Thymus (tissue), 11 donors: Measurements from ENCODE around the gene PTPRT. TPM values are rescaled to one million over a fixed set of nuclear protein-coding genes. Genes with fewer than 3 reads are reported as not detected.

Experiments used
- DNase-seq, 9 donors: peaks; one replicate each; pipeline ENCODE4 v3.0.0-alpha.2; 2013; ENCODE audit warnings: low spot score in 9 of 9, low read depth in 6 of 9, missing footprints in 1 of 9
- H3K27ac ChIP-seq, 2 donors: one replicate each; pipeline ENCODE4 v1.5.1; 2013; ENCODE audit warnings: control low read depth in 1 of 2, low read depth in 1 of 2, low read length in 1 of 2, mild to moderate bottlenecking in 1 of 2, moderate library complexity in 1 of 2
- H3K27me3 ChIP-seq, 2 donors: one replicate each; pipeline ENCODE4 v1.5.1; 2013; ENCODE audit warnings: low read length in 1 of 2; ENCODE audit not compliant: control insufficient read depth in 2 of 2, insufficient read depth in 1 of 2
- H3K36me3 ChIP-seq, 2 donors: one replicate each; pipeline ENCODE4 v1.5.1; 2013; ENCODE audit warnings: low read length in 1 of 2, mild to moderate bottlenecking in 1 of 2, moderate library complexity in 1 of 2; ENCODE audit not compliant: control insufficient read depth in 2 of 2, insufficient read depth in 2 of 2
- H3K4me1 ChIP-seq, 2 donors: one replicate each; pipeline ENCODE4 v1.5.1; 2013; ENCODE audit warnings: low read length in 2 of 2; ENCODE audit not compliant: control insufficient read depth in 2 of 2, insufficient read depth in 2 of 2
- H3K4me3 ChIP-seq, 2 donors: one replicate each; pipeline ENCODE4 v1.5.1; 2013; ENCODE audit warnings: low read length in 2 of 2, control low read depth in 1 of 2, mild to moderate bottlenecking in 1 of 2
- H3K9me3 ChIP-seq, 2 donors: one replicate each; pipeline ENCODE4 v1.5.1; 2013; ENCODE audit warnings: low read length in 1 of 2, mild to moderate bottlenecking in 1 of 2; ENCODE audit not compliant: control insufficient read depth in 2 of 2, insufficient read depth in 1 of 2
- WGBS: extraction: QIAGEN DNeasy Blood & Tissue Kit; methylation state at CpG from one replicate; pipeline ENCODE4 v1.1.7; 2013; 5-methylcytosine and 5-hydroxymethylcytosine counted together
- polyA plus RNA-seq: library from polyadenylated mRNA; stranded (reverse); fragments of 200-250 nt; gene quantifications from one replicate; pipeline ENCODE4 v1.2.3, GENCODE V29; 2013
- total RNA-seq: library from RNA; stranded (reverse); fragments of 120-200 nt; gene quantifications from one replicate; pipeline ENCODE4 v1.2.4, GENCODE V29; 2013
- donor health status: healthy.

PTPRT gene
- total and polyA plus RNA-seq, 2 donors: 2.4 to 4.5 TPM

DNA sequence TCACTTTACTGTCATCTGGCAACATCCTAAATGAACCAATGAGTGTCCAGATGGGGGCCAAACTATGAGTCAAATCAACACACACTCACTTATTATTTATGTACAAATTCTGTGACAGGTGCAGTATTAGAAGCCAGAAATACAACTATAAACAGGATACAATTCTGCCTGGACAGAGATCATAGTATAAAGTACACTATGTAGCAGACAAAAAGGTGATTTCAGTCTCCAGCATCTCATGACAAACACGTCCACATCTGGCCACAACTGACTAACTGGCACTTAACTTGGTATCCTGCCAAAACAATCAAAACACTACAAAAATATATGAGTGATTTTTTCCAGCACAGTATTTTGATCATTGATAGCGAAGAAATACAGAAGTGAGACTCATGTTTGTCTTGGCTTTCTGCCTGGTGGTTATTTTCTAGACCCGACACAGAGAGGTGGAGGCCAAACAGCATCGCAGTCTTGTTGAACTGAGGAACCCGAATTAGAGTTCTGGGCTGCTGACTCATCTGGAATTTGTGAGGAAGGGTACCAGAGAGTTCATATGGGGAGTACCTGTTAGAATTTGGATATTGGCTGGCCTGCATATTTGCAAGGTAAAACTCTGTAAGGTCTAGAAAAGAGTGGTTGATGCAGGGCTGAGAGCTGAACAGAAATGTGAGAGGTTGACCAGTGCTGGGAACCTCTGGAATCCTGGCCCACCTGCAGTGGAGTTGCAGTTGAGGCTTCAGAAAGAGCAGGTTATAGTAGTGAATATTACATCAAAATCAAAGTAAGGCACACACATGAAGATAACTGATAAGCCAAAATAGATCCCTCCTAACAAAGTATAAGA lies 475.2 kb downstream of the PTPRT start:
- WGBS: 72% methylated on average over 5 of the region's 5 CpGs
- peaks cover 2 to 13% of the 10 kb centered on the region in 2 donors for H3K9me3 ChIP-seq
- DNase-seq: no peak
- no peaks in the 10 kb centered on the region for H3K27me3 ChIP-seq
- H3K4me3 ChIP-seq: no peak overlapping the region
- H3K27ac ChIP-seq: no peak overlapping the region
- no peaks in the 10 kb centered on the region for H3K36me3 ChIP-seq
- H3K4me1 ChIP-seq: no peaks in the 10 kb centered on the region

DNA sequence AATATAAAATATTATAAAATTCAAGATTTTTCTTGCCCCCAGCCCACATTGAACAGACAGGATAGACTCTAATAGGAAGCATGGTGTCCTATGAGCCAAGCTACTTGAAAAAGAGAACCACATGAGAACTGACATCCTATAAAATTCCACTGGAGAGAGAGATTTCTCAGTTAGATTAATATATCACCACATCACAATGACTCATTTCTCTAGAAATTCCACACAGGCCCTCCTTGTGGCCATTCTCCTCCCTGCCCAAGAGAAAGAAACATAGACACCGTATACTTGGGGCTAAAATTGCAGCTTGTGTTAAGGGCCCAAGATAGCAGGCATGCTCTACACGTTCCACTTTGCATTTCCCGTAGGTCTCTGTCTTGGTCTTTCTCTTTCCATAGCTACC lies 481.4 kb downstream of the PTPRT start:
- Histone ChIP-seq H3K4me3 (no peak overlapping the region), H3K27me3 (no peaks in the 10 kb centered on the region), H3K27ac (no peak overlapping the region), H3K9me3 (peaks cover 2 to 13% of the 10 kb centered on the region in 2 donors), H3K4me1 (no peaks in the 10 kb centered on the region), H3K36me3 (no peaks in the 10 kb centered on the region)
- no peak for DNase-seq
- 95% methylated on average over 3 of the region's 3 CpGs for WGBS

- 75% methylated on average over 1 of the region's 1 CpG for WGBS
These were observed 482.9 kb downstream of the PTPRT start for GRCh38 chr20:42706759-42707158.

GRCh38 chr20:42705550-42705949 lies 484.2 kb downstream of the PTPRT start:
- Histone ChIP-seq H3K27ac (no peak overlapping the region), H3K9me3 (peaks cover 1 to 6% of the 10 kb centered on the region in 2 donors), H3K36me3 (no peaks in the 10 kb centered on the region), H3K4me1 (no peaks in the 10 kb centered on the region), H3K4me3 (no peak overlapping the region), H3K27me3 (no peaks in the 10 kb centered on the region)
- no peak for DNase-seq

More at GRCh38 chr20:42706759-42707158, 482.9 kb downstream of the PTPRT start:
- peak in 1 of 9 donors; percentile 2 for DNase-seq
- Histone ChIP-seq H3K27ac (no peak overlapping the region), H3K9me3 (peaks cover 2 to 13% of the 10 kb centered on the region in 2 donors), H3K27me3 (no peaks in the 10 kb centered on the region), H3K36me3 (no peaks in the 10 kb centered on the region), H3K4me1 (no peaks in the 10 kb centered on the region), H3K4me3 (no peak overlapping the region)

DNA sequence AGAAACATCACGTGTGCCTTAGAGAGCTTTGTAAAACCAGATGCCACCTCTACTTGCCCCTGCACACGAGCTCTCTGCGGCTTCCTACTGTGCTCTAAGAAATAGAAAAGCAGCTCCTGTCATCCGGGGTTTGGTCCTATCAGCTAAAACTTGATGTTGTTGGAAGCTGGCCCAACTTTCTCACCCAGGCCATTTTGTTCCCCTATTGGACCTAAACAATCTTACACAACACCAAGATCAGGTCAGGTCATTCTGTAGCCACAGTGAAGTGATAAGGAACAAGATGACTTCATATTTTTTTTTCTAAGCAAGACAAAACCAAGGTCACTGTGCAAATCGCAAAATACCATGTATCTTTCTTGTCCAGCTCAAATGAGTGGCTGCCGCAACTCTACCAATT lies 486.0 kb downstream of the PTPRT start:
- Histone ChIP-seq H3K36me3 (no peaks in the 10 kb centered on the region), H3K27ac (no peak overlapping the region), H3K27me3 (no peaks in the 10 kb centered on the region), H3K9me3 (no peaks in the 10 kb centered on the region), H3K4me3 (no peak overlapping the region), H3K4me1 (no peaks in the 10 kb centered on the region)
- 94% methylated on average over 6 of the region's 6 CpGs for WGBS
- no peak for DNase-seq

- Histone ChIP-seq H3K27me3 (no peaks in the 10 kb centered on the region), H3K4me1 (no peaks in the 10 kb centered on the region), H3K27ac (no peak overlapping the region), H3K4me3 (no peak overlapping the region), H3K9me3 (no peaks in the 10 kb centered on the region), H3K36me3 (no peaks in the 10 kb centered on the region)
- no peak for DNase-seq
- 75% methylated on average over 4 of the region's 4 CpGs for WGBS
These were observed 487.8 kb downstream of the PTPRT start for GRCh38 chr20:42701948-42702347.

DNA sequence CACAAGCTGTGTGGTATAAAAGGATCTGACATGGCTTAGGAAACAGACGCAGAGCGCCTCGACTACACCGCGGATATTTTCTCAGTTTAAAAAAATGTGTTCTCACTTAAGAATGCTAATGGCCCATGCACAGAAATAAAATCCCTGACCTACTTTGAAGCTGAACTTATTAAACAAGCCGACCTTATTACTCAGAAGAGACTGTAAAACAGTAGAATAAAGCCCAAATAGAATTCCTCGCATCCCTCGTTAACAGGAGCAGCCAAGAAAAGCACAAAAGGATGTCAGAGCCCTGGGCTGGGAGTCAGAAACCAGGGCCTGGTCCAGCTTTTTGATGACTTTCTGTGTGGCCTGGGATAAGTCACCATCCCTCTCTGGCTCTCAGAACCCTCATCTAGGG lies 489.3 kb downstream of the PTPRT start:
- Histone ChIP-seq H3K36me3 (no peaks in the 10 kb centered on the region), H3K27me3 (no peaks in the 10 kb centered on the region), H3K4me3 (no peak overlapping the region), H3K4me1 (no peaks in the 10 kb centered on the region), H3K27ac (no peak overlapping the region), H3K9me3 (no peaks in the 10 kb centered on the region)
- WGBS: 83% methylated on average over 8 of the region's 8 CpGs
- no peak for DNase-seq

- H3K36me3 ChIP-seq: no peaks in the 10 kb centered on the region
- 80% methylated on average over 3 of the region's 3 CpGs for WGBS
- no peak overlapping the region for H3K27ac ChIP-seq
- no peaks in the 10 kb centered on the region for H3K27me3 ChIP-seq
- no peaks in the 10 kb centered on the region for H3K9me3 ChIP-seq
- H3K4me3 ChIP-seq: no peak overlapping the region
- no peak for DNase-seq
- H3K4me1 ChIP-seq: no peaks in the 10 kb centered on the region
These were observed 491.7 kb downstream of the PTPRT start for GRCh38 chr20:42697962-42698361.

DNA sequence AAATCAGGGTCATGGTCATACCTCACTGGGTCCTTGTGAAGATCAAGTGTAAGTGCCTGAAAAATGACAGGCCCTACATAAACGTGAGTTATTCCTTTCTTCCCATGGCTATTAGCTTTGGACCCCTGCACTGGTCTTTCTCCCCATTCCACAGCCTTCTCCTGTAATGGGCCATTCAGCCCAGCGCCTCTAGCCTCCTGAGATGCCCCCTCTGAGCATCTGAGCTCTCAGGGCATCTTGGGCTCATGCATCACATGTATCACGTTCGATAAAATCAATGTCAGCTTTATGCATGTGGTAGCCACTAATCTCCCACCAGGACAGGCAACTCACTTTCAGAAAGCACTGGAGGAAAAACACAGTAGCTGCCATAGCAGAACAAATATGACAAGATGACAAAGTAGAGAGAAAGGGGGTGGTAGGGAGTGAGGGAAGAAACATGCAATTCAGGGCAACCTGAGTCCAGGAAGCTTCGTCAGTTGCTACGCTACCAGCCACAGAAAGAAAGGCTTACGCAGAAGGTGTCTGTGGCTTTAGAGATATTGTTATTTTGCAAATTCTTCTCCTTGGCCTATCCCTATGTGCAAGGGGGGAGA lies 498.8 kb downstream of the PTPRT start:
- H3K4me1 ChIP-seq: no peaks in the 10 kb centered on the region
- 91% methylated on average over 7 of the region's 7 CpGs for WGBS
- H3K27me3 ChIP-seq: no peaks in the 10 kb centered on the region
- no peak overlapping the region for H3K4me3 ChIP-seq
- H3K27ac ChIP-seq: no peak overlapping the region
- H3K36me3 ChIP-seq: no peaks in the 10 kb centered on the region
- DNase-seq: no peak
- H3K9me3 ChIP-seq: no peaks in the 10 kb centered on the region
